OCI-LY7 (cell line): ENCODE measurements around the gene KCNG4. TPM values are rescaled to one million over a fixed set of nuclear protein-coding genes. Genes with fewer than 3 reads are reported as not detected.

Experiments
- BruUV-seq: library from RNA; stranded (reverse); fragments of 400-500 nt; replicated peaks from 2 replicates; lab custom pipeline; 2021; lab: Mats Ljungman, UMichigan
- CTCF ChIA-PET: fragments of 300-600 bp; sonication (Branson Sonifier 250); formaldehyde crosslinking; loops from one replicate; lab custom pipeline; 2022; ENCODE audit warnings: antibody characterized with exemption; ENCODE audit not compliant: unreplicated experiment; lab: Charles Lee
- POLR2A ChIA-PET: fragments of 300-600 bp; sonication (Branson Sonifier 250); formaldehyde crosslinking; loops from one replicate; lab custom pipeline; 2022; ENCODE audit warnings: antibody characterized with exemption; lab: Charles Lee
- DNase-seq: peaks from one replicate; pipeline ENCODE4 v3.0.0-alpha.2; 2015; ENCODE audit warnings: low spot score
- H2AFZ ChIP-seq: fragments of 200-600 bp; sonication (generic), shearing (Covaris generic); 2 replicates; pipeline ENCODE4 v1.6.1; 2014; ENCODE audit warnings: mild to moderate bottlenecking, antibody characterized with exemption, low read length, moderate library complexity
- H3K27ac ChIP-seq: fragments of 200-600 bp; sonication (generic); 2 replicates; pipeline ENCODE4 v1.5.1; 2014; ENCODE audit warnings: mixed run types, low read depth, mild to moderate bottlenecking, moderate library complexity, low read length, inconsistent platforms; ENCODE audit not compliant: poor library complexity, severe bottlenecking
- H3K36me3 ChIP-seq: fragments of 200-600 bp; sonication (generic); 2 replicates; pipeline ENCODE4 v1.6.1; 2014; ENCODE audit warnings: mild to moderate bottlenecking, antibody characterized with exemption, low read length, moderate library complexity, mixed read lengths; ENCODE audit not compliant: insufficient read depth
- H3K4me1 ChIP-seq: fragments of 200-600 bp; sonication (generic); 2 replicates; pipeline ENCODE4 v1.5.1; 2014; ENCODE audit warnings: mild to moderate bottlenecking, low read length; ENCODE audit not compliant: insufficient read depth, poor library complexity, severe bottlenecking
- H3K4me2 ChIP-seq: fragments of 200-600 bp; sonication (generic); 2 replicates; pipeline ENCODE4 v1.6.1; 2014; ENCODE audit warnings: mild to moderate bottlenecking, low read length
- H3K4me3 ChIP-seq: fragments of 200-600 bp; sonication (generic); 2 replicates; pipeline ENCODE4 v1.5.1; 2014; ENCODE audit warnings: mild to moderate bottlenecking, low read depth, low read length; ENCODE audit not compliant: poor library complexity, severe bottlenecking
- H3K79me2 ChIP-seq: fragments of 200-600 bp; sonication (generic); 2 replicates; pipeline ENCODE4 v1.6.1; 2016; ENCODE audit warnings: low read depth, mild to moderate bottlenecking, low read length, moderate library complexity, mixed read lengths; ENCODE audit not compliant: insufficient read depth
- H3K9me2 ChIP-seq: fragments of 200-600 bp; sonication (generic); 2 replicates; pipeline ENCODE4 v1.6.1; 2016; ENCODE audit warnings: mild to moderate bottlenecking, low read length, mixed read lengths; ENCODE audit not compliant: insufficient read depth
- H3K9me3 ChIP-seq: fragments of 200-600 bp; sonication (generic); 2 replicates; pipeline ENCODE4 v1.6.1; 2014; ENCODE audit warnings: mild to moderate bottlenecking, mixed run types, low read length, mixed read lengths
- H4K20me1 ChIP-seq: fragments of 200-600 bp; sonication (generic); 2 replicates; pipeline ENCODE4 v1.6.1; 2014; ENCODE audit warnings: mild to moderate bottlenecking, antibody characterized with exemption, low read length, moderate library complexity, mixed read lengths; ENCODE audit not compliant: insufficient read depth
- EZH2phosphoT487 ChIP-seq: fragments of 200-600 bp; sonication (generic); IDR thresholded peaks from 2 replicates; pipeline ENCODE4 v1.6.1; 2018; ENCODE audit warnings: low read depth, borderline replicate concordance, mild to moderate bottlenecking, mixed run types, antibody characterized with exemption, low read length, moderate library complexity, mixed read lengths
- intact Hi-C: fragments of 100-400 bp; cut with micrococcal nuclease; formaldehyde crosslinking; loops from one replicate; pipeline ENCODE4 v1.10.0; 2022; ENCODE audit not compliant: unreplicated experiment
- total RNA-seq, 2 experiments: library from RNA; depleted of rRNA in 1 of 2; stranded (reverse); fragments of >200 nt in 1 of 2; shearing (Covaris generic) in 1 of 2; gene quantifications; 2 replicates each; pipeline ENCODE4 v1.2.3, GENCODE V29; 2014 to 2022
- TF ChIP-seq, protein P1 (sequence below): fragments of 200-600 bp; sonication (generic); conservative IDR thresholded peaks from 2 replicates; pipeline ENCODE4 v1.5.1; 2014; ENCODE audit warnings: mild to moderate bottlenecking, antibody characterized with exemption, low read length, moderate library complexity, mixed read lengths

KCNG4 gene
- total RNA-seq, 2 experiments from 2014 or later: not detected

DNA sequence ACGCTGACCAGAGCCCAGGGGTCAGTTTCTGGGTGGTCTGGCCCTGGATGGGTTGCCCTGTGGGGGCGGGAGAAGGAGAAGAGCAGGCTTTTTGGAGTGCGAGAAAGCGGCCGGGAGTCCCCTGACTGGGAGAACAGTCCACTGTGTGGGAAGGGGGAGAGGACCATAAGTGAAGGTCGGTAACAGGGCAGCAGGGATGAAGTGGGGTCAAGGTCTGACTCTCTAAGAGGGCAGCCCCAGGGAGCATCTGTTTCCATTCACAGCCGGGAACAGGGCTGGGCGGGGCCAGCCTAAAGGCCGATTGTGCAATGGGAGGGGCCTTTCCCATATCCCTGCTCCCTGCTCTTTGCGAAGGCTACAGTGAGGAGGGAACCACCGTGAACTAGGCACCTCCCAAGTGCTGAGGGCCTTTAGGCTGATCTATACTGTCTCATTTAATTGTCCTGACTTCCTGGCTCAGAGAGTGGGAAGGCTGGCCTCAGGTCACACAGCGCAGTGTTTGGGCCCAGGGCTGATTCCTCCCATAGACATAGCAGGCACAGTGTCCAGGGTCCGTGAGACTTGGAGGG, 44.4 kb upstream of the KCNG4 start:
- Histone ChIP-seq H3K9me2 (no peaks in the 10 kb centered on the region), H3K4me2 (no peak overlapping the region), H3K27ac (no peak overlapping the region), H2AFZ (no peak overlapping the region), H3K79me2 (no peaks in the 10 kb centered on the region), H4K20me1 (no peaks in the 10 kb centered on the region), H3K4me3 (no peak overlapping the region), H3K4me1 (no peaks in the 10 kb centered on the region), H3K36me3 (no peaks in the 10 kb centered on the region), H3K9me3 (no peaks in the 10 kb centered on the region)
- intact Hi-C loops: no loop called here
- CTCF ChIA-PET: no interaction called here
- BruUV-seq: no TSS peak
- TF ChIP-seq, protein P1, sequence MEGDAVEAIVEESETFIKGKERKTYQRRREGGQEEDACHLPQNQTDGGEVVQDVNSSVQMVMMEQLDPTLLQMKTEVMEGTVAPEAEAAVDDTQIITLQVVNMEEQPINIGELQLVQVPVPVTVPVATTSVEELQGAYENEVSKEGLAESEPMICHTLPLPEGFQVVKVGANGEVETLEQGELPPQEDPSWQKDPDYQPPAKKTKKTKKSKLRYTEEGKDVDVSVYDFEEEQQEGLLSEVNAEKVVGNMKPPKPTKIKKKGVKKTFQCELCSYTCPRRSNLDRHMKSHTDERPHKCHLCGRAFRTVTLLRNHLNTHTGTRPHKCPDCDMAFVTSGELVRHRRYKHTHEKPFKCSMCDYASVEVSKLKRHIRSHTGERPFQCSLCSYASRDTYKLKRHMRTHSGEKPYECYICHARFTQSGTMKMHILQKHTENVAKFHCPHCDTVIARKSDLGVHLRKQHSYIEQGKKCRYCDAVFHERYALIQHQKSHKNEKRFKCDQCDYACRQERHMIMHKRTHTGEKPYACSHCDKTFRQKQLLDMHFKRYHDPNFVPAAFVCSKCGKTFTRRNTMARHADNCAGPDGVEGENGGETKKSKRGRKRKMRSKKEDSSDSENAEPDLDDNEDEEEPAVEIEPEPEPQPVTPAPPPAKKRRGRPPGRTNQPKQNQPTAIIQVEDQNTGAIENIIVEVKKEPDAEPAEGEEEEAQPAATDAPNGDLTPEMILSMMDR: no peak
- no peak for TF ChIP-seq EZH2phosphoT487
- no peak for DNase-seq
- POLR2A ChIA-PET: no interaction called here

DNA sequence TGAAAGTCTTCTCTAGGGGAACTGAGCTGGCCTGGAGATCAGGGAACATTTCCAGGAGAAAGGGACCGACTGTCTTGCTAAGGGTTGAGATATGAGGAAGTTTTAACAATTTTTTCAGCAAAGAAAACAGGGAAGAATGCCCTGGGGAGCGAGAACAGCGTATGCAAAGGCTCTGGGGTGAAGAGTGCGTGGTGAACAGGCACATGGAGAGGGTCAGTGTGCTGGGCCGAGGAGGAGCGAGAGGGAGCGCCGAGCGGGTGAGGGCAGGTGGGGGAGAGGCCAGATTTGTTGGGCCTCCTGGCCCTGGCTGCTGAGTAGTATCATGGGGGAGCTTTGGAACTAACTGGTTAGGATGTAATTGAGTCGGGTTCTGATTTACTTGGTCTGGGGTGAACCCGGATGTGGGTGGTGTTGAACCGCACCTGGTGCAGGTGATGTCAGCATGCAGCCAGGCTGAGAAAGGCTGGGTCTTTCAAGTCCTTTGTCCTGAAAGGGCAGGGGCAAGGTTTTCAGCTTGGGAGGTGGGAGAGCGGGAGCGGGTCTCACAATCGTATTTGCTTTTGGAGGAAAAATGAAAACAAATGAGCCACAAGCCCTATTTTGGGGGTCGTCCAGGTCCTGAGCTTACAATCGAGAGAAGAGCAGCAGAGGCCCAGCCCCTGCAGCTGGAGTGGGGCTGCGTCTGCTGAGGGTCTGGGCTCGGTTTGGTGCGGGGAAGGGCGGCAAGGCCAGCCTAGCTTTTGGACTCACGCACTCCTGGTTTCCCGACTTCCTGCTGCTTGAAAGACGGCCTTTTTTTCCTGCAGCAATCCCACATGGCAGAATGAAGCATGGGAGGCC, 43.7 kb upstream of the KCNG4 start:
- Histone ChIP-seq H3K79me2 (no peaks in the 10 kb centered on the region), H3K4me2 (no peak overlapping the region), H3K9me3 (no peaks in the 10 kb centered on the region), H3K4me1 (no peaks in the 10 kb centered on the region), H3K9me2 (no peaks in the 10 kb centered on the region), H4K20me1 (no peaks in the 10 kb centered on the region), H2AFZ (no peak overlapping the region), H3K4me3 (no peak overlapping the region), H3K27ac (no peak overlapping the region), H3K36me3 (no peaks in the 10 kb centered on the region)
- no peak for DNase-seq
- ChIA-PET CTCF (no interaction called here), POLR2A (no interaction called here)
- BruUV-seq: no TSS peak
- intact Hi-C loops: no loop called here
- TF ChIP-seq EZH2phosphoT487: no peak
- TF ChIP-seq, protein P1: no peak

DNA sequence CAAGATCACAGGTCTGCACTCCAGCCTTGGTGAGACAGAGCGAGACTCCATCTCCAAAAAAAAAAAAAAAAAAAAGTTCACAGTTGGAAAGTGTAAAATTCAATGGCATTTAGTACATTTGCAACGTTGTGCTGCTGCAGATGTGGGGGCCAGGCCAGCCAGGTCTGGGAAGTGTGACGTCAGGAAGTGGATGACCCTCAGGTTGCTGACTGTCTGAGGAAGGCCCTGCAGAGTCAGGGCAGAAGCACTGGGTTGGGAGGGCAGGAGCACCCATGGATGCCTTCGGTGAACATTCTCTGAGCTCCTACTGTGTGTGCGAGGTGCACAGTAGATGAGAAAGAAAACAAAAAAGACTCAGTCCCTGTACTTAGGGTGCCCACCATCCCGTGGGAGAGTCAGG, 42.7 kb upstream of the KCNG4 start:
- no peaks in the 10 kb centered on the region for H3K9me3 ChIP-seq
- no peaks in the 10 kb centered on the region for H3K79me2 ChIP-seq
- TF ChIP-seq, protein P1: no peak
- no peak for TF ChIP-seq EZH2phosphoT487
- no peak overlapping the region for H3K27ac ChIP-seq
- BruUV-seq: no TSS peak
- no peak overlapping the region for H3K4me2 ChIP-seq
- H4K20me1 ChIP-seq: no peaks in the 10 kb centered on the region
- no peaks in the 10 kb centered on the region for H3K36me3 ChIP-seq
- no peaks in the 10 kb centered on the region for H3K9me2 ChIP-seq
- H3K4me1 ChIP-seq: no peaks in the 10 kb centered on the region
- ChIA-PET CTCF (no interaction called here), POLR2A (interaction anchor here (0.7 kb wide), 1 partner anchor 42 kb away, joined by 4 read pairs; no protein-coding TSS in a partner anchor)
- H2AFZ ChIP-seq: no peak overlapping the region
- DNase-seq: no peak
- intact Hi-C loops: no loop called here
- no peak overlapping the region for H3K4me3 ChIP-seq
